Right renal pelvis (tissue), 4 donors: ENCODE results near the gene GLRX5. TPM values are rescaled to one million over a fixed set of nuclear protein-coding genes. Genes with fewer than 3 reads are reported as not detected.

Experiments used
- DNase-seq, 4 donors: peaks; one replicate each; pipeline ENCODE4 v3.0.0-alpha.2; 2013; ENCODE audit warnings: low read depth in 4 of 4, low spot score in 3 of 4, missing footprints in 1 of 4
- polyA plus RNA-seq, 4 donors: library from polyadenylated mRNA; unstranded; fragments of 120-200 nt; gene quantifications; one replicate each; pipeline ENCODE4 v1.2.1, GENCODE V29; 2013; ENCODE audit not compliant: insufficient read length in 4 of 4

Gene GLRX5
- 10 to 100 TPM; 80.6 to 92.2 (median 83.7) TPM for polyA plus RNA-seq

DNA sequence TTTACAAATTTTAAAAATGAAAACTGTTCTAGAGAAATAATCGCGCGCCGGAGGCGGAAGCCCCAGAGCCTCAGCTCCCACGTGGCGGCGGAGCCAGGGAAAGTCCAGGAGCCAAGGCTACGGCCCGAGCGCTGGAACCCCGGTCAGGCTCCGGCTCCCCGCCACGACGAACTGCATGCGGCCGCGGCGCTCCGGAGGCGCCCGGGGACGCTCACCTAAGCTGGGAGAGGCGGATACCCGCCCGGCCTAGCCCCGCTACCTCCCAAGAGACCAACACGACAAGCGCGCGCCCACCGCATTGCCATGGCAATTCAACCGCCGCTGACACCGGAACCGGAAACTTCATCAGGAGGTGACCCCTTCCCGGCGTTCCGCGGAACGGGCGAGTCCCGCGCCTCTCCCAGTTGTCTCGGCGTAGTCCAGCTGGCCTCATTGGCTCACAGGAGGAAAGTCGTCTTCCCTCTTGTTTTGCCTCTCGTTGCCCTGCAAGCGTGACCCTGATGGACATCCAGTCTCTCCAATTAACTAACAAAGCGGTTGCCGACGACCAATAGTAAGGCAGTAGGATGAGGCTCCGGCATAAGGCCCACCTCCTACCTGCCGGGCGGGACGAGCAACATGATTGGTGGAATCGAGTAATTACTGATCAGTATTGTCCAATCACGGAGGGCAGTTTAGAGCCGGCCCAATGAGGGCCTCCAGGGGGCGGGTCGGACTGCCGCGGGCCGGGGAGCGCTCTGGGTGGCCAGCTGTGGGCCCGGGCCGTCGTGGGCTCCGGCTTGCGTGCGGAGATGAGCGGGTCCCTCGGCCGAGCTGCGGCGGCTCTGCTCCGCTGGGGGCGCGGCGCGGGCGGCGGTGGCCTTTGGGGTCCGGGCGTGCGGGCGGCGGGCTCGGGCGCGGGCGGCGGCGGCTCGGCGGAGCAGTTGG, at the start of gene GLRX5:
Gene GLRX5, plus strand, starts transcription at position 752 of the 927 bp plus-strand sequence. Its CDS starts 40 bp downstream, at position 792.
- peak; percentile 99 to 100 (median 100) for DNase-seq

DNA sequence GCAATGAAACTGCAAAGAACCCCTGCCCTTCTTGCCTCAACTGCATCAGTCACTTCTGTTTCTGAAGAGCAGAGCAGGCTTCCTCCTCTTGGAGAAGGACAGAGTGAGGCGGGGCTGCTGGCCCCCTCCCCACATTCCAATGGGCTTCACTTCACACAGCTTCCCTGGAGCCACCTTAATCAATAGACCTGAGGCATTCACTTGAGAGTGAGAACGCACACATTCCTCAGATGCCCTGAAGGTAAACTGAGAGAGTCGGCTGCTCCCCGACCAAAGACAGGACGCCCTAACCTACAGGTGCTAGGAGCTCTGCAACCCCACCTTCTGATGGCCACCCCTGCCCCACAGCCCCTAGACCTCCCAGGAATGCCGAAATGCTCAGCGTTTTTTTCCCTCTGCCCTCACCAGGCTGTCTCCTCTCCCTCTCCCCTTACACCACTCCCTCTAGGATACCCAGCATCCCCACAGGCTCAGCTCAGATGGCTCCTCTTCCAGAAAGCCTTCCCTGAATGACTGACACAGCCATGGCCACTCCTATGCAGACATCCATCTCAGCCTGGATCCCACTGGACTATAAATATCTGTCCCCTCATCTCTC, 49.5 kb upstream of the GLRX5 start:
- no peak for DNase-seq

GRCh38 chr14:95486875-95487668, 47.8 kb upstream of the GLRX5 start:
- DNase-seq, result no peak

- no peak for DNase-seq
Observed at GRCh38 chr14:95487669-95488084, 47.2 kb upstream of the GLRX5 start.

- no peak for DNase-seq
Observed at GRCh38 chr14:95488376-95489213, 46.3 kb upstream of the GLRX5 start.

DNA sequence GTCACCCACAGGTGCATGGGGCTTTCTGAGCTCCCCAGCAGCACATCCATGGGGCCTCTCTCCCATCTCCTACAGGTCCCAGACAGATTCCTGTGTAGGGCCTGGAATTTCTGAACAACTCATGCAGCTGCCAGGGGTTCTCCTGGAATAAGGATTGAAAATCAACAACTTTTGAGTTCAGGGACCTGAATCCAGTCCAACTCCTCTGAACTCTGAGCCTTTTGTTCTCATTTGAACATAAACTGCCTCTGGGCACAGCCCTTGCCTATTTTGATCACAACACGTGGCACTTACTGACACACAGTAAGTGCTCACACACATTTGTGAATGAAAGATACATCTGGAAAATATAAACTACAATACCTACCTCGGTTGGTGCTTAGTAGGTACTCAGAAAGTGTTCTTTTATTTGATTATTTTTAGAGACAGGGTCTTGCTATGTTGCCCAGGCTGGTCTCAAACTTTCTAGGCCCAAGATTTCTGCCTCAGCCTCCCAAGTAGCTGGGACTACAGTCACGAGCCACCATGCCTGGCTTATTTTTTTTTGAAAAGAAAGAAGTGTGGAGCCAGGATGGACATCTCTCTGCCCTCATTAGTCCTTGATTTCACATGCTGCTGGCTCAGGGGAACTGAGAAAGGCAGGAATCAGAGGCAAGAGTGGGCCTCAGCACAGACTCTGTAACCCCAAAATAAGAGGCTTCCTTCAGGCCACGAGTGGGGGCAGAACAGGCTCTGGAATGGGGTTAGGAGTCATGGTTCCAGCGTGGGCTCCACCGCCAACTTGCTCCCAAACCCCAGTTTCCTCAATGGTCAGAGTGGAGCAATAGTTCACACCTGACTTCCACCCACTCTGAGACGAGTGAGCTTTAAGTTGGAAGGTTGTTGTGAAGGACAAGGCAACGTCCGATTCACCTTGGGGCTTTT, 45.4 kb upstream of the GLRX5 start:
- DNase-seq, result no peak

DNA sequence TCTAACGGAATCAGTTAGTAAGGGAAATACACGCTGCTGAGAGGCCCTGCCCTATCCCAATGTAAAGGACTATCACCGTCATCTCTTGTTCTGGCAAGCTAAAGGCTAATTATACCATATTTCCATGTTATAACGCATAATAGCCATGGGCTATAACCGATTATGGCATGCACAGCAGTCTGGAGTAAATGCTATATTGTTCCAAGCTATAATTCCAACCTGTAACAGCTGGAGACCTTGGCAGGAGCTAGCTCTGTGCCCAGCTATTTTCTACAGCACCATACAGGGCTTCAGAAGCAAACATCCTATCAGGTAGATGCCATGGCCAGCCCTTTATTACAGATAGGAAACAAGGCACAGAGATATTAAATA, 44.7 kb upstream of the GLRX5 start:
- DNase-seq, result no peak

GRCh38 chr14:95490727-95491451, 44.0 kb upstream of the GLRX5 start:
- DNase-seq, result no peak

GRCh38 chr14:95491936-95492608, 42.8 kb upstream of the GLRX5 start:
- DNase-seq, result no peak

GRCh38 chr14:95493503-95493902, 41.3 kb upstream of the GLRX5 start:
- no peak for DNase-seq

DNA sequence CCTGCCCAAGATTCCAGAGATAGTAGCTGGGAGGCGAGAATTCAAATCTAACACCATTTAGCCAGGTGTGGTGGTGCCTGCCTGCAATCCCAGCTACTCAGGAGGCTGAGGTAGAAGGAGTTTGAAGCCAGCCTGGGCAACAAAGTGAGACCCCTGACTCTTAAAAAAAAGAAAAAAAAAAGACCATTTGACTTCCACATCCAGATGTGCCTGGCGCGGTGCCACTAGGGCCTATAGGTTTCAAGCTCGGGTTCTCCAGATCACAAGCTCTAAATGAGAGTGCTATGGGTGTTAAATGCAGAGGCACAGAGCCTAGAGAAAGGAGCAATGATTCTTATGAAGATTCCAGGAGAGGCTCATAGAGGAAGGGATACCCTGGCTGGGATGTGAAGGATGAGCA, 40.9 kb upstream of the GLRX5 start:
- DNase-seq, result no peak

DNA sequence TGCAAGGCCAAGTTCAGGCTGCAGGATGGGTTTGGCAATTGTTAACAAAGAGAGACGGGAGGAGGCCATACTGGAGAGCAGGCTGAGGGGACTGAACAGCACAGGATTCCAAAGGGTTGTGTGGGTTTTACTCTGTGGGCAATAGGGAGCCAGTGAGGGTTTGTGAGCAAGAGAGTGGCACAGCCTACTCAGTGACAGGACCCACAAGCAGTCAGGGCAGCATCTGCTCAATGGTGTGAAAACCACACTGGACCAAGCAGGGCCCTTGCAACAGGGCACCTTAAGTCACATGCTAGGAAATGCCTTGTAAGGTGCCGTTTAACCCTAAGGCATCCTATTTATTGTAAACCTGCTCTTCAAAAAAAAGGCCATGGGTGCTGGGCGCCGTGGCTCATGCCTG, 40.4 kb upstream of the GLRX5 start:
- DNase-seq, result no peak

GRCh38 chr14:95495076-95495475, 39.8 kb upstream of the GLRX5 start:
- no peak for DNase-seq

DNA sequence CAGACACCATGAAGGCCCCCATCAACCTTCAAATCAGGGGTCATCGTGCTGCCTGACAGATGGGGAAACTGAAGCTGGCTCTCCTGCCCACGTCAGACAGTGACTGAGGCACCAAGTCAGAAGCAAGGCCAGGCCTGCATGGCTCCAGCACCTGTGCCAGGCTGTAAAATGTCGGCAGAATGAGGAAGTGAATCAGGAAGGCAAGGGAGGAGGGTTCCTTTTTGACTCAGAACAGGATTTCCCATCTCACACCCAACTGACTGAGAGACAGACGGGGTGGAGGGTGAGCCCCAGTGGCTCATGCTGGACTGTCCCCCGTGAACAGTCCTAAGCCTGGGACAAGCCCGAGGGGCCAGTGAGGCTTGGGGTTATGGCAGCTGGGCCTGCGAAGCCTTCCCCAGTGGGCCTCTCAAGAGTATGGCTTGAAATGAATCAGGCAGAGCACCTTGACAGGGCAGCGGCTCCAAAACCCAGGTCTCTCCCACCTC, 39.3 kb upstream of the GLRX5 start:
- no peak for DNase-seq

DNA sequence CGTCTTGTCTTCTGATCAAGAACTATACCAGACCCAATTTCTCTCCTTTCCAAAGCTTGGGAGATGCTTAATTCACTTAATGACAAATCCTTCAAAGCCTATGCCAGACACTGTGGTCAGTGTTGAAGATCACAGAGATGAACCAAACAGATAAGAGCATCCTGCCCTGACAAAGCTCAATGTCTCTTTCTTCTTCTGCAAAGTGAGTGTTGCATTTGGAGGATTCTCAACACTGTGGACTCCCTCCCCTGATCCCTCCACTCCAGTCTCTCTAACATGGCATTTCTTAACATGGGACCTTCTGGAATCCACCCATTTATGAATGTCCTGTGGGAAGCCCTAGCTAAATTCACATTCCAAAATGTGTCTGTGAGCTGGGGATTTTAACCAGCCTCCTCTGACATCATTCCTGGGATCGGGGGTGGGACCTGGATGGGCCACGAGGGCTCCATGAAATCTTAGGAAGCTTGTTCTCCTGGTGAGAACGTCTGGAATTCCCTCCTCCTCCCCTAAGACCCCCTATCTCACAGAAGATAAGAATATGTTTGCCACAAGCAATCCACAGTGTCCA, 38.7 kb upstream of the GLRX5 start:
- no peak for DNase-seq

DNA sequence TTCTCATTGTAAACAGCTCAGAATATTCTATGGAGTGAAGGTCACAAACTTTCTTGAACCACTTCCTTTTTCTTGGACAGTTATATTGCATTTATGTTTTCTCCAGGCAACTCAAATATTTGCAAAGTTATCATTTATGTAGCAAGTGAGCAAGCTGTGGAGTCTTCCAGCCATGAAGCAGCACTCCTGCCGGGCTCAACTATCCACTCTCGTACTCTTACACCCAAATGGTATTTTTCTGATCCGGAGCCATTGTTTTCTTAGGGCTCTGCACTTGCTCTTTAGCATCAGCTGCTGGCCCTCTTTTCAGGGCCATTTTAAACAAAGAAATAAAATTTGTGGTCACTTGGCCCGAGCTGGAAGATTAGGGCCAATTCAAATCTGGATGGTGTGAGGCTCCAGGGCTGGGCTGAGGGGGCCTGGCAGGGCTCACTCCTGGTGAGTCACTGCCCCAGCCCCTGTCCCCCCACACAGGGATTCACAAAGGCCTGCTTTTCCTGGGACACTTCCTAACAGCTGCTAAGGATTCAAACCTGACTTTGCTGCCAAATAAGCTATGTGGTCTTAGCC, 38.1 kb upstream of the GLRX5 start:
- peak in 1 of 4 donors; percentile 29 for DNase-seq

DNA sequence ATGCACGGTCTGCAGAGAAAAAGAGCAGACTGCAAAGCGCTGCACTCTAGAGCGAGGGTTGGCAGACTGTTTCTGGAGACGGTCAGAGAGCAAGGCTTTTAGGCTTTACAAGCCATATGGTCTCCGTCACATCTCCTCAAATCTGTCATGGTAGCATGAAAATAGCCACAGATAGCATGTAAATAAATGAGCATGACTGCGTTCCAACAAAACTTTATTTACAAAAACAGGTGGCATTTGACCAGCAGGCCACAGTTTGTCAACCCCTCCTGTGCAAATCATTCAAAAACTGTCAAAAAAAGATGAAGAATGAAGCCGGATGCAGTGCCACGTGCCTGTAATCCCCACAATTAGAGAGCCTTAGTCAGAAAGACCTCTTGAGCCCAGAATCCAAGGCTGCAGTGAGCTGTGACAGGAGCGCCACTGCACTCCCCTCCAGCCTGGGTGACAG, 37.3 kb upstream of the GLRX5 start:
- DNase-seq, result no peak
